PFSK-1 (cell line): ENCODE measurements around the gene KNL1.

ENCODE experiments used
- FOXP2 ChIP-seq: optimal IDR thresholded peaks from 2 replicates; pipeline ENCODE3; 2011; ENCODE audit warnings: borderline replicate concordance, control low read depth, inconsistent platforms; ENCODE audit not compliant: insufficient read depth; ENCODE audit errors: extremely low read length, extremely low read depth
- POLR2AphosphoS5 ChIP-seq: IDR thresholded peaks from 2 replicates; pipeline ENCODE4 v1.6.1; 2012; ENCODE audit warnings: low read depth, mild to moderate bottlenecking, control low read depth, low read length, moderate library complexity
- SIN3A ChIP-seq: IDR thresholded peaks from 2 replicates; pipeline ENCODE4 v1.6.1; 2012; ENCODE audit warnings: mild to moderate bottlenecking, low read length, moderate library complexity, borderline replicate concordance; ENCODE audit not compliant: insufficient read depth
- TAF1 ChIP-seq: IDR thresholded peaks from 2 replicates; pipeline ENCODE4 v1.6.1; 2012; ENCODE audit warnings: low read length, control low read depth, borderline replicate concordance; ENCODE audit not compliant: insufficient read depth
- TF ChIP-seq, protein P1 (sequence below), 2 experiments: IDR thresholded peaks; 2 replicates each; pipeline versions ENCODE4 v1.6.1 to v1.8.0; 2011 to 2012; ENCODE audit warnings: low read depth in 2 of 2, low read length in 2 of 2, control low read depth in 1 of 2, inconsistent platforms in 1 of 2, mild to moderate bottlenecking in 1 of 2, moderate library complexity in 1 of 2; ENCODE audit not compliant: insufficient read depth in 1 of 2

Gene KNL1

GRCh38 chr15:40623361-40623760 is 29.3 kb downstream of the KNL1 start:
- TF ChIP-seq POLR2AphosphoS5: no peak
- TF ChIP-seq, protein P1, sequence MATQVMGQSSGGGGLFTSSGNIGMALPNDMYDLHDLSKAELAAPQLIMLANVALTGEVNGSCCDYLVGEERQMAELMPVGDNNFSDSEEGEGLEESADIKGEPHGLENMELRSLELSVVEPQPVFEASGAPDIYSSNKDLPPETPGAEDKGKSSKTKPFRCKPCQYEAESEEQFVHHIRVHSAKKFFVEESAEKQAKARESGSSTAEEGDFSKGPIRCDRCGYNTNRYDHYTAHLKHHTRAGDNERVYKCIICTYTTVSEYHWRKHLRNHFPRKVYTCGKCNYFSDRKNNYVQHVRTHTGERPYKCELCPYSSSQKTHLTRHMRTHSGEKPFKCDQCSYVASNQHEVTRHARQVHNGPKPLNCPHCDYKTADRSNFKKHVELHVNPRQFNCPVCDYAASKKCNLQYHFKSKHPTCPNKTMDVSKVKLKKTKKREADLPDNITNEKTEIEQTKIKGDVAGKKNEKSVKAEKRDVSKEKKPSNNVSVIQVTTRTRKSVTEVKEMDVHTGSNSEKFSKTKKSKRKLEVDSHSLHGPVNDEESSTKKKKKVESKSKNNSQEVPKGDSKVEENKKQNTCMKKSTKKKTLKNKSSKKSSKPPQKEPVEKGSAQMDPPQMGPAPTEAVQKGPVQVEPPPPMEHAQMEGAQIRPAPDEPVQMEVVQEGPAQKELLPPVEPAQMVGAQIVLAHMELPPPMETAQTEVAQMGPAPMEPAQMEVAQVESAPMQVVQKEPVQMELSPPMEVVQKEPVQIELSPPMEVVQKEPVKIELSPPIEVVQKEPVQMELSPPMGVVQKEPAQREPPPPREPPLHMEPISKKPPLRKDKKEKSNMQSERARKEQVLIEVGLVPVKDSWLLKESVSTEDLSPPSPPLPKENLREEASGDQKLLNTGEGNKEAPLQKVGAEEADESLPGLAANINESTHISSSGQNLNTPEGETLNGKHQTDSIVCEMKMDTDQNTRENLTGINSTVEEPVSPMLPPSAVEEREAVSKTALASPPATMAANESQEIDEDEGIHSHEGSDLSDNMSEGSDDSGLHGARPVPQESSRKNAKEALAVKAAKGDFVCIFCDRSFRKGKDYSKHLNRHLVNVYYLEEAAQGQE (IDR thresholded peaks at IDR 0.05; ENCODE audit: insufficient read depth in 1 of 2, low read depth in 2 of 2, low read length in 2 of 2): no peak
- TF ChIP-seq FOXP2: no peak
- TF ChIP-seq SIN3A: no peak
- no peak for TF ChIP-seq TAF1

GRCh38 chr15:40630313-40630712 is 36.3 kb downstream of the KNL1 start:
- no peak for TF ChIP-seq FOXP2
- TF ChIP-seq TAF1: no peak
- TF ChIP-seq POLR2AphosphoS5: no peak
- no peak for TF ChIP-seq SIN3A
- TF ChIP-seq, protein P1 (IDR thresholded peaks at IDR 0.05; ENCODE audit: insufficient read depth in 1 of 2, low read depth in 2 of 2, low read length in 2 of 2): no peak

GRCh38 chr15:40633178-40633577 is 39.1 kb downstream of the KNL1 start:
- TF ChIP-seq POLR2AphosphoS5: no peak
- TF ChIP-seq FOXP2: no peak
- no peak for TF ChIP-seq TAF1
- TF ChIP-seq SIN3A: no peak
- TF ChIP-seq, protein P1 (IDR thresholded peaks at IDR 0.05; ENCODE audit: insufficient read depth in 1 of 2, low read depth in 2 of 2, low read length in 2 of 2): no peak

DNA sequence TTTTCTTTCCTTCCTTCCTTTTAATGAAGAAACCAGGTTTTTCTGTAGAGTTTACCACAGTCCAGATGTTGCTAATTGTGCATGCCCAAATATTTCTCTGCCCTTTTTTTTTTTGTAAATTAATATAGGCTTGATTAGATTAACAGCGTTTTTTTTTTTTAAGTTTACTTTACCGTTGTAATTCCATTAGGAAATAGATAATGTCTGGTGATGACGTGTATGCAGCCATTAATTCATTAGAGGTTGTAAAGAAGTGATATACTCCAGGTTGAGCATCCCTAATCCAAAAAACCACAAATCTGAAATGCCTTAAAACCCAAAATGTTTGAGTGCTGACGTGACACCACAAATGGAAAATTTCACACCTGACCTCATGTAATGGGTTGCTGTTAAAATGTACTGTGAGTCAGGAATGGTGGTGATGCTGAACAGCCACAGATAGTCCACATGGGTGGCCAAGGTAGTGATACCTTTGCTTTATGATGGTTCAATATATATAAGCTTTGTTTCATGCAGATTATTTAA is 43.2 kb downstream of the KNL1 start:
- TF ChIP-seq FOXP2: no peak
- TF ChIP-seq POLR2AphosphoS5: no peak
- TF ChIP-seq TAF1: no peak
- no peak for TF ChIP-seq SIN3A
- TF ChIP-seq, protein P1 (IDR thresholded peaks at IDR 0.05; ENCODE audit: insufficient read depth in 1 of 2, low read depth in 2 of 2, low read length in 2 of 2): no peak

DNA sequence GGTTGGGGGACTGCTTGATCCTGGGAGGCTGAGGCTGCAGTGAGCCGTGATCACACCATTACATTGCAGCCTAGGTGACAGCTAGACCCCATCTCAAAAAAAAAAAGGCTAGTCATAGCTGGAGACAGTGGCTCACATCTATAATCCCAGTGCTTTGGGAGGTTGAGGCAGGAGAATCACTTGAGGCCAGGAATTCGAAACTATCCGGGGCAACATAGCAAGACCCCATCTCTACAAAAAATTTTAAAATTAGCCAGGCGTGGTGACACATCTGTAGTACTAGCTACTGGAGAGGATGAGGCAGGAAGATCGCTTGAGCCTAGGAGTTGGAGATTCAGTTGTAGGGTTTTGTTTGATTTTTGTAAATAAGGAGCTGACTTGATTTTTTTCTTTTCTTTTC is 45.6 kb downstream of the KNL1 start:
- TF ChIP-seq TAF1: no peak
- no peak for TF ChIP-seq POLR2AphosphoS5
- no peak for TF ChIP-seq FOXP2
- TF ChIP-seq, protein P1 (IDR thresholded peaks at IDR 0.05; ENCODE audit: insufficient read depth in 1 of 2, low read depth in 2 of 2, low read length in 2 of 2): no peak
- TF ChIP-seq SIN3A: no peak
